H9 (cell line): Measurements from ENCODE around the gene SPINT1. TPM values are rescaled to one million over a fixed set of nuclear protein-coding genes. Genes with fewer than 3 reads are reported as not detected.
A peak's percentile ranks its signal among the peaks of the same experiment; 100 is the strongest.

Source experiments
- DNase-seq: peaks from one replicate; pipeline ENCODE4 v3.0.0-alpha.2; 2017
- H2AFZ ChIP-seq: one replicate; pipeline ENCODE4 v1.6.1; 2013; ENCODE audit warnings: mild to moderate bottlenecking, low read length, control low read depth, moderate library complexity
- H2AK5ac ChIP-seq: 2 replicates; pipeline ENCODE4 v1.6.1; 2013; ENCODE audit warnings: low read length, control low read depth, mixed read lengths; ENCODE audit not compliant: insufficient read length
- H2BK120ac ChIP-seq: one replicate; pipeline ENCODE4 v1.6.1; 2013; ENCODE audit warnings: low read depth, mild to moderate bottlenecking, low read length, control low read depth, inconsistent platforms; ENCODE audit not compliant: poor library complexity, severe bottlenecking
- H2BK12ac ChIP-seq: 2 replicates; pipeline ENCODE4 v1.6.1; 2013; ENCODE audit warnings: low read length, control low read depth, mixed read lengths, low read depth; ENCODE audit not compliant: insufficient read length
- H2BK15ac ChIP-seq: 2 replicates; pipeline ENCODE4 v1.6.1; 2013; ENCODE audit warnings: low read depth, low read length, control low read depth
- H2BK20ac ChIP-seq: one replicate; pipeline ENCODE4 v1.6.1; 2013; ENCODE audit warnings: low read depth, mild to moderate bottlenecking, low read length, control low read depth, inconsistent platforms; ENCODE audit not compliant: poor library complexity, severe bottlenecking
- H2BK5ac ChIP-seq: 2 replicates; pipeline ENCODE4 v1.6.1; 2013; ENCODE audit warnings: low read length, control low read depth, mixed read lengths; ENCODE audit not compliant: insufficient read length
- H3K14ac ChIP-seq: 2 replicates; pipeline ENCODE4 v1.6.1; 2013; ENCODE audit warnings: low read length, control low read depth; ENCODE audit not compliant: insufficient read depth
- H3K18ac ChIP-seq: 2 replicates; pipeline ENCODE4 v1.6.1; 2013; ENCODE audit warnings: low read depth, mild to moderate bottlenecking, mixed read lengths, low read length, control low read depth; ENCODE audit not compliant: insufficient read length
- H3K23ac ChIP-seq: 2 replicates; pipeline ENCODE4 v1.6.1; 2013; ENCODE audit warnings: low read length, control low read depth, mixed read lengths, low read depth; ENCODE audit not compliant: insufficient read length
- H3K23me2 ChIP-seq: 2 replicates; pipeline ENCODE4 v1.6.1; 2013; ENCODE audit warnings: low read depth, mild to moderate bottlenecking, mixed read lengths, low read length, control low read depth; ENCODE audit not compliant: insufficient read length, poor library complexity, severe bottlenecking
- H3K27ac ChIP-seq: 2 replicates; pipeline ENCODE4 v1.5.1; 2013; ENCODE audit warnings: low read length, control low read depth, mixed read lengths, low read depth; ENCODE audit not compliant: insufficient read length
- H3K27me3 ChIP-seq: 2 replicates; pipeline ENCODE4 v1.6.1; 2013; ENCODE audit warnings: low read length, control low read depth, inconsistent platforms; ENCODE audit not compliant: insufficient read depth
- H3K4ac ChIP-seq: 2 replicates; pipeline ENCODE4 v1.6.1; 2013; ENCODE audit warnings: low read depth, mild to moderate bottlenecking, control low read depth, inconsistent platforms, low read length, moderate library complexity
- H3K4me1 ChIP-seq: 2 replicates; pipeline ENCODE4 v1.6.1; 2013; ENCODE audit warnings: low read length, control low read depth, inconsistent platforms; ENCODE audit not compliant: insufficient read depth
- H3K4me2 ChIP-seq: 2 replicates; pipeline ENCODE4 v1.6.1; 2013; ENCODE audit warnings: low read length, control low read depth, mixed read lengths; ENCODE audit not compliant: insufficient read length, insufficient read depth
- H3K56ac ChIP-seq: 2 replicates; pipeline ENCODE4 v1.6.1; 2013; ENCODE audit warnings: low read depth, mild to moderate bottlenecking, mixed read lengths, low read length, control low read depth; ENCODE audit not compliant: insufficient read length
- H3K79me1 ChIP-seq: 2 replicates; pipeline ENCODE4 v1.6.1; 2013; ENCODE audit warnings: low read depth, mild to moderate bottlenecking, moderate library complexity, low read length, control low read depth, inconsistent platforms; ENCODE audit not compliant: insufficient read depth, poor library complexity, severe bottlenecking
- H3K79me2 ChIP-seq: 2 replicates; pipeline ENCODE4 v1.6.1; 2013; ENCODE audit warnings: low read length, control low read depth, inconsistent platforms; ENCODE audit not compliant: insufficient read depth
- H3K9ac ChIP-seq: 2 replicates; pipeline ENCODE4 v1.6.1; 2013; ENCODE audit warnings: low read length, control low read depth, mixed read lengths; ENCODE audit not compliant: insufficient read length; ENCODE audit errors: extremely low read depth
- H3K9me3 ChIP-seq: one replicate; pipeline ENCODE4 v1.6.1; 2013; ENCODE audit warnings: low read depth, low read length, inconsistent platforms; ENCODE audit not compliant: control insufficient read depth
- H3T11ph ChIP-seq: one replicate; pipeline ENCODE4 v1.6.1; 2013; ENCODE audit warnings: mild to moderate bottlenecking, low read length, control low read depth, inconsistent platforms
- H4K20me1 ChIP-seq: one replicate; pipeline ENCODE4 v1.6.1; 2013; ENCODE audit not compliant: control insufficient read depth, insufficient read length, insufficient read depth
- H4K5ac ChIP-seq: 2 replicates; pipeline ENCODE4 v1.6.1; 2013; ENCODE audit warnings: low read depth, mild to moderate bottlenecking, mixed read lengths, low read length, control low read depth; ENCODE audit not compliant: insufficient read length
- H4K8ac ChIP-seq: replicated peaks from 2 replicates; pipeline ENCODE4 v1.6.1; 2013; ENCODE audit warnings: low read length, control low read depth, mixed read lengths, low read depth; ENCODE audit not compliant: insufficient read length
- H4K91ac ChIP-seq: 2 replicates; pipeline ENCODE4 v1.6.1; 2013; ENCODE audit warnings: low read depth, mild to moderate bottlenecking, moderate library complexity, mixed read lengths, low read length, control low read depth; ENCODE audit not compliant: insufficient read length
- H3K27ac Mint-ChIP-seq, 3 experiments: 2 replicates in 2 of 3; 3 replicates in 1 of 3; pipeline ENCODE4 v1.8.0; 2020 to 2021; ENCODE audit warnings: mixed read lengths in 3 of 3, mild to moderate bottlenecking in 1 of 3, moderate library complexity in 1 of 3
- H3K27me3 Mint-ChIP-seq: 2 replicates; pipeline ENCODE4 v1.8.0; 2021; ENCODE audit warnings: low read depth, mild to moderate bottlenecking, moderate library complexity, mixed read lengths
- H3K36me3 Mint-ChIP-seq, 3 experiments: 2 replicates in 2 of 3; 3 replicates in 1 of 3; pipeline ENCODE4 v1.8.0; 2020 to 2021; ENCODE audit warnings: low read depth in 3 of 3, mixed read lengths in 3 of 3; ENCODE audit not compliant: insufficient read depth in 1 of 3
- H3K4me1 Mint-ChIP-seq, 2 experiments: 2 replicates each; pipeline ENCODE4 v1.8.0; 2020; ENCODE audit warnings: mixed read lengths in 2 of 2
- H3K4me3 Mint-ChIP-seq, 2 experiments: 2 replicates in 1 of 2; 3 replicates in 1 of 2; pipeline ENCODE4 v1.8.0; 2020 to 2021; ENCODE audit warnings: mild to moderate bottlenecking in 2 of 2, mixed read lengths in 2 of 2, moderate library complexity in 1 of 2
- H3K9me3 Mint-ChIP-seq, 2 experiments: 2 replicates in 1 of 2; 3 replicates in 1 of 2; pipeline ENCODE4 v1.8.0; 2020; ENCODE audit warnings: mild to moderate bottlenecking in 2 of 2, mixed read lengths in 2 of 2, moderate library complexity in 1 of 2
- WGBS: extraction: QIAGEN DNeasy Blood & Tissue Kit; methylation state at CpG from one replicate; pipeline ENCODE4 v1.1.7; 2013; ENCODE audit warnings: missing lambda C conversion rate, low lambda C conversion rate, mixed read lengths; ENCODE audit not compliant: insufficient read length; ENCODE audit errors: extremely low coverage; 5-methylcytosine and 5-hydroxymethylcytosine counted together
- total RNA-seq: library from RNA; stranded (reverse); gene quantifications from 2 replicates; pipeline ENCODE4 v1.2.1, GENCODE V29; 2021
- TF ChIP-seq, protein P1 (sequence below): fragments of 200-600 bp; sonication (generic); conservative IDR thresholded peaks from 3 replicates; pipeline ENCODE4 v1.8.0; 2021; ENCODE audit warnings: antibody characterized with exemption, mild to moderate bottlenecking

SPINT1 gene
- total RNA-seq, 1 experiment from 2014 or later = 130 TPM

DNA sequence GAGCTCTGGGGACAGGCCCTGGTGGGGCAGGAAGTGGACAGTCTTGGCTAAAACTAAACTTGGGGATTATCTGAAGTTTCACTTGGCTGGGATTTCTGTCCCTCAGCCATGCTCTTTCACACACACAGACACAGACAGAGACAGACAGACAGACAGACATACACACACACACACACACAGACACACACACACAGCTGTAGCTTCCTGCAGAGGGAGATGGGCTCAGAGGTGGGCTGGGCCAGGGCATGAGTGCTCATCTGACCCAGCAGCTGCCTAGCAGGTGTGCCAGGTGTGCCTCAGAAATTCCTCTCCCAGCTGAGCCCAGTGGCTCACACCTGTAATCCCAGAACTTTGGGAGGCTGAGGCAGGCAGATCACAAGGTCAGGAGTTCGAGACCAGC lies 26.9 kb downstream of the SPINT1 start:
- Histone ChIP-seq H2BK5ac (no peak overlapping the region), H4K5ac (no peak overlapping the region), H2AK5ac (no peak overlapping the region), H4K20me1 (no peaks in the 10 kb centered on the region), H3K27ac (no peak overlapping the region), H3K56ac (no peak overlapping the region), H3K27me3 (no peaks in the 10 kb centered on the region), H4K91ac (no peak overlapping the region), H3K4me1 (no peaks in the 10 kb centered on the region; the same call in 1 of the 2 replicates), H3K4me2 (no peak overlapping the region), H3K9me3 (no peaks in the 10 kb centered on the region), H2AFZ (no peak overlapping the region), H3K18ac (no peak overlapping the region), H3K14ac (no peak overlapping the region), H3T11ph (no peak overlapping the region), H3K4ac (no peak overlapping the region), H3K79me2 (no peaks in the 10 kb centered on the region), H4K8ac (no peak overlapping the region), H3K23me2 (peaks cover 3% of the 10 kb centered on the region), H2BK120ac (no peak overlapping the region), H2BK15ac (no peak overlapping the region), H3K79me1 (no peaks in the 10 kb centered on the region), H2BK20ac (no peak overlapping the region), H3K9ac (no peak overlapping the region), H2BK12ac (no peak overlapping the region), H3K23ac (no peak overlapping the region)
- peaks cover 2% of the 10 kb centered on the region for H3K27me3 Mint-ChIP-seq
- no peaks in the 10 kb centered on the region; a peak in 1 of 5 replicates for H3K9me3 Mint-ChIP-seq
- TF ChIP-seq, protein P1, sequence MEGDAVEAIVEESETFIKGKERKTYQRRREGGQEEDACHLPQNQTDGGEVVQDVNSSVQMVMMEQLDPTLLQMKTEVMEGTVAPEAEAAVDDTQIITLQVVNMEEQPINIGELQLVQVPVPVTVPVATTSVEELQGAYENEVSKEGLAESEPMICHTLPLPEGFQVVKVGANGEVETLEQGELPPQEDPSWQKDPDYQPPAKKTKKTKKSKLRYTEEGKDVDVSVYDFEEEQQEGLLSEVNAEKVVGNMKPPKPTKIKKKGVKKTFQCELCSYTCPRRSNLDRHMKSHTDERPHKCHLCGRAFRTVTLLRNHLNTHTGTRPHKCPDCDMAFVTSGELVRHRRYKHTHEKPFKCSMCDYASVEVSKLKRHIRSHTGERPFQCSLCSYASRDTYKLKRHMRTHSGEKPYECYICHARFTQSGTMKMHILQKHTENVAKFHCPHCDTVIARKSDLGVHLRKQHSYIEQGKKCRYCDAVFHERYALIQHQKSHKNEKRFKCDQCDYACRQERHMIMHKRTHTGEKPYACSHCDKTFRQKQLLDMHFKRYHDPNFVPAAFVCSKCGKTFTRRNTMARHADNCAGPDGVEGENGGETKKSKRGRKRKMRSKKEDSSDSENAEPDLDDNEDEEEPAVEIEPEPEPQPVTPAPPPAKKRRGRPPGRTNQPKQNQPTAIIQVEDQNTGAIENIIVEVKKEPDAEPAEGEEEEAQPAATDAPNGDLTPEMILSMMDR = no peak
- no peaks in the 10 kb centered on the region for H3K36me3 Mint-ChIP-seq
- H3K4me3 Mint-ChIP-seq = no peak overlapping the region
- DNase-seq = no peak
- peaks cover 19 to 34% of the 10 kb centered on the region in 2 experiments for H3K4me1 Mint-ChIP-seq
- no CpG with 5 or more reads among the region's 1 CpG for WGBS
- peak overlapping the region in 1 of 3 experiments; percentile 39; a peak in 2 of 7 replicates for H3K27ac Mint-ChIP-seq
